ENCODE results near the gene C19orf12. TPM values are rescaled to one million over a fixed set of nuclear protein-coding genes. Genes with fewer than 3 reads are reported as not detected.

The C19orf12 gene
- total and polyA plus RNA-seq, 2 of the 13 experiments (the other 11 are each of a cell fraction or from before 2014, with no cell fraction given): 17.7 to 34.4 TPM

DNA sequence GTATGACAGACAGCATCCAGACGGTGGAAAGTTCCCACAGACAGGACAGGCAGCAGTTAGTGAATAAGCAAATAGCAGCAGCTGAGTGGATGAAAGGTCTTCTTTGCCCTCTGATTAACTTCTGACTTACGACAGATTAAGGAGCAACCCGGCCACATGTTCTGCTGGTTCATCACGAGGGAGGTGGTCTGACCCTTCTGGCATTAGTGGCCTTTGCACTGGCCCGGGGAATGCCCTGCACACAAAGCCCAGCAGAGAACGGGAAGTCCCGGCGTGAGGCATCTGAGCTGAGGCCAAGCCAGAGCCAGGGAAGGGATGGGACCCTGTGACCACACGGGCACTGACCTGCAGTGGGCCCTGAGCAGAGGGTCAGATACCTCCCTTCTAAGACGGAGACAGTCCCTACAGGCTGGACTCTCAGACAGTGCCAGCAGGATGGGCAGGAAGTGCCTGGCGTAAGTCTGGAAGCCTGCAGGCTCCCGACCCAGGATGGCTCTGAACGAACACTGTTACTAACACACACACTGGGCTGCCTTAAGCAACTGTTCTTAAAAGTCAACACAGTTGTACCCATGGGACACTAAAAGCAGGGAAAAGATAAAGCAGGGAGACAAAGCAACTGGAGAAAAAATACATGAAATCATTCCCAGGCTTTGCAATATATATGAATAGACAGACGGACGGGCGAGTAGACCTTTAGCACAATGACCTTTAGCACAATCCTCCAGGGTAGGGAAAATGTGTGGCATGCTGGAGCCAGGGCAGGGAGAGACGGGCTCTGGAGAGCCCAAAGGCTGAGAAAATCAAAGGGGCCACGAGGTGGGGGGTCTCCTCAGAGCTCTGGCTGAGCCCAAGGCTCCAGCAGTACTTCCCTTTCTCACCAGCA lies 6.3 kb downstream of the C19orf12 start (continued):
- TF ChIP-seq PRDM10 (CRISPR knock-in tag; IDR thresholded peaks at IDR 0.05; ENCODE audit: low read depth) (0 out of 2 replicates have a peak, but pooled peaks have one; percentile 61), PCBP1 (IDR thresholded peaks at IDR 0.05; ENCODE audit: borderline replicate concordance, low read depth, low read length) (no peak), ZBTB33 (CRISPR knock-in tag; IDR thresholded peaks at IDR 0.05) (0 out of 2 replicates have a peak, but pooled peaks have one; percentile 13), NR2F6 (IDR thresholded peaks at IDR 0.05) (peak; percentile 71), NR2F6 (CRISPR knock-in tag; IDR thresholded peaks at IDR 0.05) (peak; percentile 87), ZMYM4 (CRISPR knock-in tag; IDR thresholded peaks at IDR 0.05) (0 out of 2 replicates have a peak, but pooled peaks have one; percentile 55), ZKSCAN5 (CRISPR knock-in tag; IDR thresholded peaks at IDR 0.05) (no peak), ZBTB21 (CRISPR knock-in tag; IDR thresholded peaks at IDR 0.05) (no peak), KDM1A (CRISPR knock-in tag; IDR thresholded peaks at IDR 0.05) (no peak), ZBTB42 (CRISPR knock-in tag; IDR thresholded peaks at IDR 0.05) (no peak), ZNF512 (CRISPR knock-in tag; IDR thresholded peaks at IDR 0.05) (no peak), BCLAF1 (IDR thresholded peaks at IDR 0.05) (no peak), ZNF224 (CRISPR knock-in tag; IDR thresholded peaks at IDR 0.05) (no peak), EZH2 (conservative IDR thresholded peaks at IDR 0.05; ENCODE audit: low read depth, low read length) (no peak), HNRNPLL (IDR thresholded peaks at IDR 0.05; ENCODE audit: low read depth, low read length, poor library complexity, severe bottlenecking) (peak; percentile 39), SMARCC2 (IDR thresholded peaks at IDR 0.05) (no peak)
- TF ChIP-seq, protein P1, sequence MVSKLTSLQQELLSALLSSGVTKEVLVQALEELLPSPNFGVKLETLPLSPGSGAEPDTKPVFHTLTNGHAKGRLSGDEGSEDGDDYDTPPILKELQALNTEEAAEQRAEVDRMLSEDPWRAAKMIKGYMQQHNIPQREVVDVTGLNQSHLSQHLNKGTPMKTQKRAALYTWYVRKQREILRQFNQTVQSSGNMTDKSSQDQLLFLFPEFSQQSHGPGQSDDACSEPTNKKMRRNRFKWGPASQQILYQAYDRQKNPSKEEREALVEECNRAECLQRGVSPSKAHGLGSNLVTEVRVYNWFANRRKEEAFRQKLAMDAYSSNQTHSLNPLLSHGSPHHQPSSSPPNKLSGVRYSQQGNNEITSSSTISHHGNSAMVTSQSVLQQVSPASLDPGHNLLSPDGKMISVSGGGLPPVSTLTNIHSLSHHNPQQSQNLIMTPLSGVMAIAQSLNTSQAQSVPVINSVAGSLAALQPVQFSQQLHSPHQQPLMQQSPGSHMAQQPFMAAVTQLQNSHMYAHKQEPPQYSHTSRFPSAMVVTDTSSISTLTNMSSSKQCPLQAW (CRISPR knock-in tag; IDR thresholded peaks at IDR 0.05): peak; percentile 0; the same call in 1 of the 2 replicates
